Hematopoietic multipotent progenitor cell treated with erythropoietin and hydrocortisone succinate and interleukin-3 and kit ligand, for 15 days (in vitro differentiated cells): ENCODE data around the gene OR5H15.
"Not testable (repeated sequence)": the region's sequence is repeated elsewhere in the genome, so short reads cannot be mapped to it uniquely, and the experiment has no call there.

ENCODE experiments used
- DNase-seq: peaks from one replicate; pipeline ENCODE4 v3.0.0-alpha.2; 2015; ENCODE audit warnings: low spot score

Gene OR5H15

DNA sequence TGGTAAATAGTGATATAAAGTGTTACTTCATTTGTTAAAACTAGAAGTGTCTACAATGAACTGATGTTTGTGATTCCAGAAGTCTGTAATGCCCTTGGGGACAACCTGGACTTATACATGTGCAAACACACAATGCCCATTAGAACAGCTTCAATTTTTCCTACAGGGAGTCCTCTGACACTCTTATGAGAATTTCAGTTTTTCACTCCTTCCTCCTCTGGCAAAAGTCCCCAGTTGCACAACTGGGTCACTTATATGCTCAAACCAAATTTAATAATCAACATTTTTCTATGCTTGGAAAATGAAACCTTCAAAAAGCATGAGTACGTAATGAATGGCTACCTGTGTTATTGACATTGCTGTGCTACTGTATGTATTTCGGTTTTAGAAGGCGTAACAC, at the start of gene OR5H15:
TSS of gene OR5H15 (plus strand) at position 301 of the 400 bp plus-strand sequence. CDS start 2,004 bp downstream, outside the sequence.
- DNase-seq = no peak

DNA sequence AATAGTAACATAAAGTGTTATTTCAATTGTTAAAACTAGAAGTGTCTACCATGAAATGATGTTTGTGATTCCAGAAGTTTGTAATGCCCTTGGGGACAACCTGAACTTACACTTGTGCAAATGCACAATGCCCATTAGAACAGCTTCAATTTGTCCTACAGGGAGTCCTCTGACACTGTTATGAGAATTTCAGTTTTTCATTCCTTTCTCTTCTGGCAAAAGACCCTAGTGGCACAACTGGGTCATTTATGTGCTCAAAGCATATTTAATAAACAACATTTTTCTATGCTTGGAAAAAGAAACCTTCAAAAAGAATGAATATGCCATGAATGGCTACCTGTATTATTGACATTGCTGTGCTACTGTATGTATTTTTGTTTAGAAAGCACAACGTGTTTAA, 36.1 kb upstream of the OR5H15 start, which contains the start of gene OR5H1:
TSS of gene OR5H1 (plus strand) at position 301 of the 400 bp plus-strand sequence. CDS start 1,977 bp downstream, outside the sequence.
- no peak for DNase-seq

DNA sequence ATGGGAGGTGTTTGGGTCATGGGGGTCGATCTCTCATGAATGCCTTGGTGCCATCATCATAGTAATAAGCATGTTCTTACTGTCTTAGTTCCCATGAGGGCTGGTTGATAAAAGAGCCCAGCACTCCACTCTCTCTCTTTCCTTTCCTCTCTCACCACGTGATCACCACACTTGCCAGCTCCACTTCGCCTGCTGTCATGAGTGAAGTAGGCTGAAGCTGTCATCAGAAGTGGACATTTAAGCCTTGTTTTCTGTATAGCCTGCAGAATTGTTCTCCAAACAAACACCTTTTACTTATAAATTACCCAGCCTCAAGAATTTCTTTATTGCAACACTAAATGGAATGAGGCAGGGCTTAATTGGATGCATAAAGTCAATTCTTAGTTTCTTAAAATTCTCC, 29.9 kb upstream of the OR5H15 start:
- DNase-seq = no peak

DNA sequence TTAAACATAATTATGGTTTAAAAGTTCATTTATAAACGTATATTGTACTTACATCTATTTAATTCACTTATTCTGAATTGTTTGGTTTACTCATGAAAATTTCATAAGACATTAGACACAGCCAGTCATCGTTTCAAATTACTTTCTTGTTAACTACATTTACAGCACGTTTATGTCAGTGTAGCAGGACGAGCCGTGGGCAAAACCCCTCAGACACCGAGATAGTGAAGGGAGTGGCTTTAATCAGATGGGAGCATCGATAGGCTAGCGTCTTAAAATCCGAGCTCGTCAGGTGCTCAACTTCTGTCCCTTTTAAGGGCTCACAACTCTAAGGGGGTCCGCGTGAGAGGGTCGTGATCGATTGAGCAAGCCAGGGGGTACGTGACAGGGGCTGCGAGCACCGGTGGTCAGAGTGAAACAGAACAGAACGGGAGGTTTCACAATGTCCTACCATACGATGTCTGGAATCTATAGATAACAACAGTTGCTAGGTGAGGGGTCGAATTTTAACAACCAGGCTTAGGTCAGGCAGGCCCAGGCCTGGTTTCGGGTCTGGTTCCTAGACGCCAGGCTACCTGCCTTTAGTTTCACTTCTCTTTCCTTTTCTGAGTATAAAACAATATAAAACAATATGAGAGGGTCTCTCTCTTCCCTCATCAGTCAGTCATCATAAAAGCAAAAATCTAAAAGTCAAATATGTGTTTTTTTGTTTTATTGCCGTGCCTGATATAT, 28.5 kb upstream of the OR5H15 start:
- not testable (repeated sequence) for DNase-seq

DNA sequence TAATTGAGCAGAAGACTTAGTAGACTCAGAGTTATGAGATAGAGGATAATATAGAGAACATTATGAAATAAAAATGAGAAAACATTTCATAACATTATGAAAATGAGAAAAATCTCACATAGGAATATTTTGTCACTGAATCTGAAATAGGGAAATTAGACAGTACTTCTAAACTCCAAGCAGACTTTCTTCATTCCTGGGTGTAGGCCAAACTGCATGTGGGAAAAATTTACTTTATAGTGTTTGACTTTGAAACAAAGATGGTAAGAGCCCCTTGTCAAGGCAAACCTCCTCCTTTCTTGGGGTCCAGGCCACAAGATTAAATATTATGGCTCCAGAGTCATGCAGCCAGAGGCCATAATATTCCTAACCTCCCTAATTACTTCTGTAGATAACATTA, 26.0 kb upstream of the OR5H15 start:
- no peak for DNase-seq

DNA sequence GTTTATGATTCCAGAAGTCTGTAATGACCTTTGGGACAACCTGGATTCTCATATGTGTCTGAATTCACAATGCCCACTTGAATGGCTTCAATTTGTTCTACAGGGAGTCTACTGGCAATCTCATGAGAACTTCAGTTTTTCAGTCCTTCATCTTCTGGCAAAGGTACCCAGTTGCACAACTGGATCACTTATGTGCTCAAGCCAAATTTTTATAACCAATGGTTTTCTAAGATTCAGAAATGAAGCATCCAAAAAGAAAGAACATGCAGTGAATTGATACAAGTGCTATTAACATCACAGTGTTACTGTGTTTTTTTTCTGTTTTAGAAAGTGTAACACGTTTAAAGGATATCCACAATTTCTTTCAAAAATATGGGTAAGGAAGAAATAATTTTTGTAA, 19.3 kb upstream of the OR5H15 start, which contains the start of gene OR5H14:
TSS of gene OR5H14 (plus strand) at position 301 of the 400 bp plus-strand sequence. CDS start 1,907 bp downstream, outside the sequence.
- no peak for DNase-seq

DNA sequence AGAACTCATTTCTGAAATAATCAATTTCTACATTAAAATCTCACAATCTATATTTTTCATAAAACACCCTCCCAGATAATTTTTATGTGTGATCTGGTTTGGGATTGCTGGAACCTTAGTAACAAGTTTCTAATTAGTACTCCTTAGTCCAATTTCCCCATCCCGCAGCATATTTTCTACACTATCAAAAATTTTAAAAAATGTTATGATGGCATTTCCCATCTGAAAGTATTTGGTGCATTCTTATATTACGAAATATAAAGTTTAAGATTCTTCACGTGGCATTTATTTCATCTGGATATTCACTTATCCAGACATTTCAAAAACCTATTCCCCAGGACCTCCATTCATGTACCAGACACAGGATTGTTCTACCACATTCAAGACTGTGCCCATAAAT, 17.7 kb upstream of the OR5H15 start:
- no peak for DNase-seq

DNA sequence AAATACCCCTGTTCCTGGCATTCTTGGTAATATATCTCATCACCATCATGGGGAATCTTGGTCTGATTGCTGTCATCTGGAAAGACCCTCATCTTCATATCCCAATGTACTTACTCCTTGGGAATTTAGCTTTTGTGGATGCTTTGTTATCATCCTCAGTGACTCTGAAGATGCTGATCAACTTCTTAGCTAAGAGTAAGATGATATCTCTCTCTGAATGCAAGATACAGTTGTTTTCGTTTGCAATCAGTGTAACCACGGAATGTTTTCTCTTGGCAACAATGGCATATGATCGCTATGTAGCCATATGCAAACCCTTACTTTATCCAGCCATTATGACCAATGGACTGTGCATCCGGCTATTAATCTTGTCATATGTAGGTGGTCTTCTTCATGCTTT, 17.0 kb upstream of the OR5H15 start:
- not testable (repeated sequence) for DNase-seq

DNA sequence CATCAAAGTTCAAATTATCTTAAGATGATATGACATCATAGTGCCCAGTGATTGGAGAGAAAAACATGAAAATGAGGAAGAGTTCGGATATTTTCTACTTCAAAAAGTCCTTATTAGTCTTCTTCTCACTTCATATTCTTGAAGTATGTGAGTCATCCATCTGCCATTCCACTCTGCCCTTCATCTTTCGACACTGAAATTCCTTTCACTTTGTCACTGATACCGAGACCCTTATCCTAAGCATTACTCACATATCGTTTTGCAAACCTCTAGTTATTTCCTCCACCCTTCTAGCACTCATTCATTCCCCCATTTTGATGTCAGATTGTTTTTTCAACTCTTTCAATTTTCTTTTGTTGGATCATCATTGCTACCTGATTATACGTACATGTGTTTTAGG, 15.3 kb upstream of the OR5H15 start:
- DNase-seq = no peak

DNA sequence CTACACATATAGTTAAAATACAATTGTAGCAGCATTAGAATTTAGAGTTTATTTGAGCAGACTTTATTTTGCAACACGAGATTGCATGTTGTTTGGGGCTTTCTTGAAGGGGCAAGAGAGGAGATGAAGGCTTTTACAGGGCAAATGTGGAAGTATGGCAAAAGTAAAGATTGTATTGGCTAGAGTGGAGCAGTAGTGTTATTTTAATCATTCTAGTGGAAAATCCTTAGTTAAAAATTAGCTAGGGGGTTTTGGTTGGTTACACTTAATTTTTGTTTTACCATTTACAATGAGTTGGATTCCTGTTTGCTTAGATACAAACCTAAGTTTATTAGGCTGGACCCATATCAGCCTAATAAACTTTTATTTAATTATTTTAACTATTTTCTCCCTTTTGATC, 4.6 kb downstream of the OR5H15 start:
- no peak for DNase-seq

DNA sequence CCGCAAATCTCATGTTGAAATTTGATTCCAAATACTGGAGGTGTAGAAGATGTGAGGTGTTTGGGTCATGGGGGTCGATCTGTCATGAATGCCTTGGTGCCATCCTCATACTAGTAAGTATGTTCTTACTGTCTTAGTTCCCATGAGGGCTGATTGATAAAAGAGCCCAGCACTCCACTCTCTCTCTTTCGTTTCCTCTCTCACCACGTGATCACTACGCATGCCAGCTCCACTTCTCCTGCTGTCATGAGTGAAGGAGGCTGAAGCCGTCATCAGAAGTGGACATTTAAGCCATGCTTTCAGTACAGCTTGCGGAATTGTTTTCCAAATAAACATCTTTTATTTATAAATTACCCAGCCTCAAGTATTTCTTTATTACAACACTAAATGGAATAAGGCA, 6.1 kb downstream of the OR5H15 start:
- no peak for DNase-seq

DNA sequence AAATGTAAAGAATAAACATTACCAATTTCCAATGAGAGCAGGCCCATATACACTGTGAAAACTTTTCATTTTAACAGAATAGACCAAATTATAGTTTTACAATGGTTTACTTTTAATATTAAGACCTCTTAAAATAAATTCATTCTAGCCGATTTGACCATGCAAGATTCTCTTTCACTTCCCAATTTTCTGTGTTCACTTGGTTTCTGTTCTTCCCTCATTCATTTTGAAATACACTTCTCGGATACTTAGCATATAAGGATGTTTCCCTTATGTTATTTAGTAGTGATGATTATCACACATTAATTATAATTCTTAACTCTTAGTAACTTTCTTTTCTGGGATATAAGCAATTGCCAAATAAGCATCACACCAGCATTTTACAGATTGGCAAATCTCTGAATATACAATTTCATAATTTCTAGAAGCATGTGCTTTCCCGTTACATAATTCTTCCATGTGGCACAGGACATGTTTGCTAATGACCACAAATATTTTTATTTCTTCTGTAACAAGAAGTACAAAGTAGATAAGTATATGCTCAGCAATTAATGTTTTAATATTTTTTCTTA, 13.9 kb downstream of the OR5H15 start:
- DNase-seq = no peak

DNA sequence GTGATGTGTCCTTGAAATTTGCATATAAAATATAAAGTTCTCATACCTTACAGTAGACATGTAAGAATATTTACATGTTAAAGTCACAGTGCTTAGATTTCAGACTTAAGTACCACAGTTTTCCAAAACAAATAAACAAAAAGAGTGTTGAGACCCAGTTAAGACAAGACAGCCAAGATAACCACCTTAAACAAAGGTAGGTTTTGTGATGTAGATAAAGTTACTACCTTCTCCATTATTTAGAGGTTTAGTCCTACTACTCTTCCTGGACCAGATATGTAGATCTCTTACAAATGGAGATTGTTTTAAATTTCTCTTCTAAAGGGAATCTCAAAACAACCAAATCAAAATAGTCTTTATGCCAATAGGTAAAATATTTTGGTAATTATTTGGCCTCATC, 15.7 kb downstream of the OR5H15 start:
- DNase-seq = no peak

DNA sequence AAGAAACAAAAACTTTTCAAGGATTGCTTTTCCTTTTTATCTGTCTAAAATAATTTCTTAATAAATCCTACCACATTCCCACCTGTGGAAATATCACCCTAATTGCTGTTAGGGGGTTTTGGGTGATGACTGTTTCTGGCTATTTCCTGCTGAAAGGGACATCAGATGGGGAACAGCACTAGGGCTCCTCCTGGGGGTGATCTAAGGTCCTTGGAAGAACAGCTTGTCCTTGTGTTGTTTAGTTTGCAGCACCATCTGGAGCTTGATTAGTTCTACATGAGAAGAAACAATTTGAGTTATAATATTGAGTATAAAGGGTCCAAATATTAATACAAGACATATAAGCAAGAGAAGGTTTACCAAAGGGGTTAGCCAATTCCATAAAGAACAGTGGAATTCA, 18.7 kb downstream of the OR5H15 start:
- DNase-seq = no peak

DNA sequence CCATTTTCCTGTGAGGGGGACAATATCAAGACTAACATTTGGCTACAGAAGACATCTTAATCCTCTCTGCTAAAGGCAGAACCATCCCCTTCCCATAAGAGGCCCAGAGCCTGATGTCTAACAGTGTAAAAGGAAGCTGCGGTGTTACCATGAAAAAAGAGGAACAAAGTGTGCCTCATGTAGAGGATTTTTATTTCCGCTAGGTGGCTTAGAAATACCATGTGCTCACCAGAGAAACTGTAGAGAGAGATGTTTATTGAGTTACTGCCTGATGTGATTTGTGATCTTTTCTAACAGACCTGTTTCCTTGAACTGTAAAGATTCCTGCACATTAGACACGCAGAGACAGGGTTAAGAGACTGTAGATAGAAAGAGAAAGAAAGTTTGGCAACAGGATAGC, 22.0 kb downstream of the OR5H15 start:
- DNase-seq = no peak

DNA sequence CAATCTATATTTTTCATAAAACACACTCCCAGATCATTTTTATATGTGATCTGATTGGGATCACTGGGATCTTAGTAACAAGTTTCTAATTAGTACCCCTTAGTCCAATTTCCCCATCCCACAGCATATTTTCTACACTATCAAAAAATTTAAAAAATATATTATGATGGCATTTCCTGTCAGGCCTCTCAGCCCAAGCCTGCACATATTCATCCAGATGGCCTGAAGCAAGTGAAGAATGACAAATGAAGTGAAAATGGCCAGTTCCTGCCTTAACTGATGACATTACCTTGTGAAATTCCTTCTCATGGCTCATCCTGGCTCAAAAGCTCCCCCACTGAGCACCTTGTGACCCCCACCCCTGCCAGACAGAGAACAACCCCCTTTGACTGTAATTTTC, 24.4 kb downstream of the OR5H15 start:
- DNase-seq = not testable (repeated sequence)

DNA sequence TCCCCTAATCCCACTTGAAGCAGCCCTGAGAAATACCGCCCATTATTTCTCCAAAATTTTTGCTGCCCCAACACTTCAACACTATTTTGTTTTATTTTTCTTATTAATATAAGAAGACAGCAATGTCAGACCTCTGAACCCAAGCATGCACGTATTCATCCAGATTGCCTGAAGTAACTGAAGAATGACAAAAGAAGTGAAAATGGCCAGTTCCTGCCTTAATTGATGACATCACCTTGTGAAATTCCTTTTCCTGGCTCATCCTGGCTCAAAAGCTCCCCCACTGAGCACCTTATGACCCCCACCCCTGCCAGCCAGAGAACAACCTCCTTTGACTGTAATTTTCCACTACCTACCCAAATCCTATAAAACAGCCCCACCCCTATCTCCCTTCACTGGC, 29.8 kb downstream of the OR5H15 start:
- not testable (repeated sequence) for DNase-seq

DNA sequence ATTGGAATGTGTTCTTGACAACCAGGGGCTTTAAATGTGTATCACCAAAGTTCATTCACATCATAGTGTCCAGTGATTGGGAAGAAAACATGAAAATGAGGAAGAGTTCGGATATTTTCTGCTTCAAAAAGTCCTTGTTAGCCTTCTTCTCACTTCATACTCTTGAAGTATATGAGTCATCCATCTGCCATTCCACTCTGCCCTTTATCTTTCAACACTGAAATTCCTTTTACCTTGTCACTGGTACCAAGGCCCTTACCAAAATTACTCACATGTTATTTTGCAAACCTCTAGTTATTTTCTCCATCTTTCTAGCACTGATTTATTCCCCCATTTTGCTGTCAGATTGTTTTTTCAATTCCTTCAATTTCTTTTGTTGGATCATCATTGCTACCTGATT, 32.5 kb downstream of the OR5H15 start:
- no peak for DNase-seq

DNA sequence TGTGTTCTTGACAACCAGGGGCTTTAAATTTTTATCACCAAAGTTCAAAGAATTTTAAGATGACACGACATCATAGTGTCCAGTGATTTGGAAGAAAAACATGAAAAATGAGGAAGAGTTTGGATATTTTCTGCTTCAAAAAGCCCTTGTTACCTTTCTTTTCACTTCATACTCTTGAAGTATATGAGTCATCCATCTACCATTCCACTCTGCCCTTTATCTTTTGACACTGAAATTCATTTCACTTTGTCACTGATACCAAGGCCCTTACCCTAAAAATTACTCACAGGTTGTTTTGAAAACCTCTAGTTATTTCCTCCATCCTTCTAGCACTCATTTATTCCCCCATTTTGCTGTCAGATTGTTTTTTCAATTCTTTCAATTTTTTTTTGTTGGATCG, 42.7 kb downstream of the OR5H15 start:
- DNase-seq = no peak

DNA sequence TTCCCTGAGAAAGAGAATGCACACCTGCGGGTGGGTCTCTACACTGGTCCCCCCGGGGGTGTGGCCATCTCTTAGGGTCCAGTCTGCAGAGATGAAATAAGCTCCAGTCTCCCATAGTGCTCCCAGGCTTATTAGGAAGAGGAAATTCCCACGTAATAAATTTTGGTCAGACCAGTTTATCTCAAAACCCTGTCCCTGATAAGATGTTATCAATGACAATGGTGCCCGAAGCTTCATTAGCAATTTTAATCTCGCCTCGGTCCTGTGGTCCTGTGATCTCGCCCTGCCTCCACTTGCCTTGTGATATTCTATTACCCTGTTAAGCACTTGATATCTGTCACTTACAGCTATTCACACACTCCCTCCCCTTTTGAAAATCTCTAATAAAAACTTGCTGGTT, 46.8 kb downstream of the OR5H15 start:
- DNase-seq = no peak

DNA sequence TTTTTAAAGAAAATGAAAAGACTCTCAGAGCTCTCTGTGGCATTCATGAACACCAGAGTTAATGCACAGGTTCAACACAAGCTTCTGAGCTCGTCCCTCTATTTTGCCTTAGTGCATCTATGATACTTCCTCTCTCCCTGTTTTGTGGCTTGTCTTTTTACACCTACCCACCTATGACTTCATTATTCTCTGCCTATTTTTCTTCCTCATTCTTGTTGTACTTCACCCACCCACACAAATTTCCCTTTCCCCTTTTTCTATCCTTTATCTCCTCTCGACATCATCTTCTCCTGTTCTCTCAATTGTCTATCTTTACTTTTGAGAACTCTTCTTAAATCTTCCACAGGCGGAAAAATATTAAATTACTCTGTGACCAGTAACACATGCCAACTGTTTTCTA, 48.6 kb downstream of the OR5H15 start:
- no peak for DNase-seq
